ENCODE measurements around the gene GPANK1.

Gene GPANK1

DNA sequence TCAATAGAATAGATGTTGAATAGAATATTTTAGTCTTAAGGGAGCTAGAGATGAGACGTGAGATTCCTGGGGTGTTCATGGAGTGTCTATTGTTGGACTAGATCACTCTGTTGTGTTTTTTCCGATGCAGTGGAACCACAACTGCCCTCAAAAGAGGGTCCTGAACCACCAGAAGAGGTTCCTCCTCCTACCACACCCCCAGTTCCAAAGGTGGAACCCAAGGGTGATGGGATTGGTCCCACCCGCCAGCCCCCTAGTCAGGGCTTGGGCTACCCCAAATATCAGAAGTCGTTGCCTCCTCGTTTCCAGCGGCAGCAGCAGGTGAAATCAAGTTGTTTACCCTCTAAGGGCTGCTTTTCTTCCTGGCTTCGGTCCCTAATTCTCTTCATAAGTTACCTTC, 35.8 kb downstream of the GPANK1 start:
- no peak for DNase-seq (ENCODE audit: extremely low read depth, low read depth)
- TF ChIP-seq, protein P1, sequence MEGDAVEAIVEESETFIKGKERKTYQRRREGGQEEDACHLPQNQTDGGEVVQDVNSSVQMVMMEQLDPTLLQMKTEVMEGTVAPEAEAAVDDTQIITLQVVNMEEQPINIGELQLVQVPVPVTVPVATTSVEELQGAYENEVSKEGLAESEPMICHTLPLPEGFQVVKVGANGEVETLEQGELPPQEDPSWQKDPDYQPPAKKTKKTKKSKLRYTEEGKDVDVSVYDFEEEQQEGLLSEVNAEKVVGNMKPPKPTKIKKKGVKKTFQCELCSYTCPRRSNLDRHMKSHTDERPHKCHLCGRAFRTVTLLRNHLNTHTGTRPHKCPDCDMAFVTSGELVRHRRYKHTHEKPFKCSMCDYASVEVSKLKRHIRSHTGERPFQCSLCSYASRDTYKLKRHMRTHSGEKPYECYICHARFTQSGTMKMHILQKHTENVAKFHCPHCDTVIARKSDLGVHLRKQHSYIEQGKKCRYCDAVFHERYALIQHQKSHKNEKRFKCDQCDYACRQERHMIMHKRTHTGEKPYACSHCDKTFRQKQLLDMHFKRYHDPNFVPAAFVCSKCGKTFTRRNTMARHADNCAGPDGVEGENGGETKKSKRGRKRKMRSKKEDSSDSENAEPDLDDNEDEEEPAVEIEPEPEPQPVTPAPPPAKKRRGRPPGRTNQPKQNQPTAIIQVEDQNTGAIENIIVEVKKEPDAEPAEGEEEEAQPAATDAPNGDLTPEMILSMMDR (IDR thresholded peaks at IDR 0.05; ENCODE audit: low read depth, low read length) = no peak

DNA sequence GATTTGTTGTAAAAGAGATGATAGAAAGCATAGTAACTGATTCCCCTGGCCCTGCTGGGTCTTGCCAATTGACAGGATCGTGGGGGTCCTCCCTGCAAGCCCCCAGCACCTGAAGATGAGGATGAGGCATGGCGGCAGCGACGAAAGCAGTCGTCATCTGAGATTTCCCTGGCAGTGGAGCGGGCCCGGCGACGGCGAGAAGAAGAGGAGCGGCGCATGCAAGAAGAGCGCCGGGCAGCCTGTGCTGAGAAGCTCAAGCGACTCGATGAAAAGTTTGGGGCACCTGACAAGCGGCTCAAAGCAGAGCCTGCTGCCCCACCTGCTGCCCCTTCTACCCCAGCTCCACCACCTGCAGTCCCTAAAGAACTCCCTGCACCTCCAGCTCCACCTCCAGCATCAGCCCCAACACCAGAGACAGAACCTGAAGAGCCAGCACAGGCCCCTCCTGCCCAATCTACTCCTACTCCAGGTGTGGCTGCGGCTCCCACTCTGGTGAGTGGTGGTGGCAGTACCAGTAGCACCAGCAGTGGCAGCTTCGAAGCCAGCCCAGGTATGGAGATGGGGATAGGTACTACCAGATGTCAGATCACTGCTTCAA, 37.0 kb downstream of the GPANK1 start:
- DNase-seq (ENCODE audit: extremely low read depth, low read depth) = no peak

DNA sequence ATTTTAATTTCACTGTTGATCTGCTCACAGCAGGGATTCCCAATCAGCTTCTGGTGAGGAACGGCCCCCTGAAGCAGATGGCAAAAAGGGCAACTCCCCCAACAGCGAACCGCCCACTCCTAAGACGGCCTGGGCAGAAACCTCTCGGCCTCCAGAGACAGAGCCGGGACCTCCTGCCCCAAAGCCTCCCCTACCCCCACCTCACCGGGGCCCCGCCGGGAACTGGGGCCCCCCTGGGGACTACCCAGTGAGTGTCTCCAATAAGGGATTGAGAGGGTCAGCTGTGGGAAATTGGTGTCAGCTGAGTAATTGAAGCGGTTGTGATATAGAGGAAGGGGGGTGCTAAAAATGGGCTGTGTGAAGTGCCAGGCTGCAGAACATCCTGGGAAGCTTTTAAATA, 37.8 kb downstream of the GPANK1 start:
- DNase-seq (ENCODE audit: extremely low read depth, low read depth) = no peak
- TF ChIP-seq, protein P1 (IDR thresholded peaks at IDR 0.05; ENCODE audit: low read depth, low read length) = no peak

More for the DNA sequence above, 37.0 kb downstream of the GPANK1 start:
- TF ChIP-seq, protein P1 (IDR thresholded peaks at IDR 0.05; ENCODE audit: low read depth, low read length) = no peak

DNA sequence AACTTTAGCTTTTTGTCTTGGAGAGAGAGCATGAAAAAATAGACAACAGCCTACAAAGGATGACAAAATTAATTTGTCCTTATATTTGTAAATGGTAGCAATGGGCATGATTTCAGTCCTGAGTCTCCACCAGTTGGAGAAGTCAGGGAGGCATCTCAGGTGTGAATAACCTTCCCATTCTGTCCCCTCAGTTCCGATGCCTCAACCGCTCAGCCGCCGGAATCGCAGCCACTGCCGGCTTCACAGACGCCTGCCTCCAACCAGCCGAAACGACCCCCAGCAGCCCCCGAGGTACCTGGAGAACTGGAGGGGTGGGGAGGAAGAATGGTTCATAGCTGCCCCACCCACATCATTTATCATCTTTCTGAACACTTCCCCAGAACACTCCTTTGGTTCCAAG, 40.7 kb downstream of the GPANK1 start:
- no peak for DNase-seq (ENCODE audit: extremely low read depth, low read depth)
- TF ChIP-seq, protein P1 (IDR thresholded peaks at IDR 0.05; ENCODE audit: low read depth, low read length) = no peak

DNA sequence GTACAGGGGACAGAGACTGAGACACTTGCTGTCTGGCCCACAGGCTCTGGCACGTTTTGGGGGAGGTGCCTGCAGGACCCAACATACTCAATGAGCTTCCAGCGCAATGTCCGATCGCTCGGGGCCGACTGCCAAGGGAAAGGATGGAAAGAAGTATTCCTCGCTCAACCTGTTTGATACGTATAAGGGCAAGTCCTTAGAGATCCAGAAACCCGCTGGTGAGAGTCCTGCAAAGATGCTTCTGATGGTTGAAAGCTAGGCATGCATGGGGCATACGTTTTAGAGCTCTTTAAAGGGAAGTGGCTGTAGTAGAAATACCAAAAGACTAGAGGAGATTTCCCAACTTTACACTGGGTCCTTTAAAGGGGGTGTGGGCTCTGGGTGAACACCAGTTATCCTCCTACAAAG, 42.1 kb downstream of the GPANK1 start:
- TF ChIP-seq, protein P1 (IDR thresholded peaks at IDR 0.05; ENCODE audit: low read depth, low read length) = no peak
- no peak for DNase-seq (ENCODE audit: extremely low read depth, low read depth)

DNA sequence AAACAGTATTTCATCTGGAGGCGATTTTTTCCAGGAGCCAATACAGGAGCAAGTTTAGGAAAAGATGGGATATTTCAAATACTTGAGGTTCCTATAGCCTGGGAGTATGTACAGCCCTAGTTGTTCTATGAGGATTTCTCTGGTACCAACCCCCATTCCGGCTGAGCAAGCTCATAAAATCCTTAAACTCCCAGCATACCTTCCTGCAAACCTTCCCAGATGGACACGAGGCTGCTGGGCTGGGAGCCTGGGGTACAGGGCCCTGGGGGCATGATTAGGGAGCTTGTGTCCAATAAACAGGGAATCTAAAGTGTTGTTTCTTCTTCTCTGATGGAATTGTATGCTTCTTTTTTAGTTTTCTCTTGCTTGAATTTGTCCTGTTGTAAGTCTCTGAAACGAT, 42.8 kb downstream of the GPANK1 start:
- DNase-seq (ENCODE audit: extremely low read depth, low read depth) = no peak
- TF ChIP-seq, protein P1 (IDR thresholded peaks at IDR 0.05; ENCODE audit: low read depth, low read length) = no peak

DNA sequence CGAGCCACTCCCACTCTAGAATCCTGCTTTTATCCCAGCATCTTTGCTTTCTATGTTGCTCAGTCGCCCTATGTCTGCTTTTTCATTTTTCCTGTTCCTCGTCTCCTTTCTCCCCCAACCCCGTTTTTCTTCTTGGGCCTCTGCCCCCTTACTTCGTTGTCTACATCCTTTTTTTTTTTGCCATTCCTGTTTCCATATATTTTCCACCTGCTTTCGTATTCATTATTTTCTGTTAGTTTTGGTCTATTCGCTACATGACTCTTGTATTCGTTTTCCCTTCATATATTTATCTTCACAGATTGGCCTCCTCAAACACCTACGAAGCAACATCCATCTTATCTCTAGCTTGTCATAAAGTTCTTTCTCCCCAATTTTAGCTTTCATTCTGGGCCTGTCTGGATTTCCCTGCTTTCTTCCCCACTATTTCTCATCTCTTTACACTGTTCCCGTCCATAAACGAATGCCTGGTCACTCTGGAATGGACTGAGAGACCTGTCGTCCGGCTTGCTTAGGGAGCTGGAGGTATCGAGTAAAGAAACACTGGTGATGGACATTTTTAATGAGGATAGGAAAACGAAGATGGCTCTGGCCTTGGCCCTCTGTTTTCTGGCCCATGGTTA, 43.4 kb downstream of the GPANK1 start:
- TF ChIP-seq, protein P1 (IDR thresholded peaks at IDR 0.05; ENCODE audit: low read depth, low read length) = no peak
- no peak for DNase-seq (ENCODE audit: extremely low read depth, low read depth)
